HG03280 (cell line): ENCODE data around the gene KY.

ENCODE experiments used
- ATAC-seq: cut with Tn5 transposase; IDR thresholded peaks from one replicate; pipeline ENCODE4 v1.9.1; 2021; ENCODE audit warnings: mild to moderate bottlenecking, moderate library complexity; ENCODE audit not compliant: unreplicated experiment

The KY gene

GRCh38 chr3:134562055-134562454, 88.8 kb downstream of the KY start:
- ATAC-seq, result no peak

GRCh38 chr3:134559591-134559990, 91.2 kb downstream of the KY start:
- ATAC-seq, result no peak
